Heart left ventricle (tissue), 16 donors: ENCODE measurements around the gene FOXL1. TPM values are rescaled to one million over a fixed set of nuclear protein-coding genes. Genes with fewer than 3 reads are reported as not detected.

Experiments
- ATAC-seq, 4 donors: fragments of 200-7000 bp; cut with Tn5 transposase; one replicate each; pipeline ENCODE4 v1.9.1; 2020 to 2022; ENCODE audit warnings: moderate library complexity in 4 of 4, mild to moderate bottlenecking in 3 of 4, moderate number of reproducible peaks in 1 of 4
- DNase-seq, 5 donors: peaks; one replicate each; pipeline ENCODE4 v3.0.0-alpha.2; 2020
- H3K27ac ChIP-seq, 12 donors: fragments of 200-600 bp; sonication (generic) in 4 of 12; one replicate each; pipeline versions ENCODE4 v1.5.0 to v1.8.0; 2016 to 2022; ENCODE audit warnings: mild to moderate bottlenecking in 2 of 12
- H3K27me3 ChIP-seq, 9 donors: fragments of 200-600 bp; sonication (generic) in 2 of 9; one replicate each; pipeline versions ENCODE4 v1.5.1 to v1.8.0; 2016 to 2022; ENCODE audit warnings: mild to moderate bottlenecking in 3 of 9
- H3K36me3 ChIP-seq, 9 donors: fragments of 200-600 bp; sonication (generic) in 2 of 9; one replicate each; pipeline versions ENCODE4 v1.5.0 to v1.8.0; 2018 to 2022; ENCODE audit warnings: mild to moderate bottlenecking in 2 of 9
- H3K4me1 ChIP-seq, 12 donors: fragments of 200-600 bp; sonication (generic) in 4 of 12; one replicate each; pipeline versions ENCODE4 v1.5.0 to v1.8.0; 2016 to 2022; ENCODE audit warnings: mild to moderate bottlenecking in 3 of 12
- H3K4me3 ChIP-seq, 12 donors: fragments of 200-600 bp; sonication (generic) in 4 of 12; one replicate each; pipeline versions ENCODE4 v1.5.0 to v1.8.0; 2017 to 2022; ENCODE audit warnings: mild to moderate bottlenecking in 9 of 12, moderate library complexity in 4 of 12
- H3K9me3 ChIP-seq, 12 donors: fragments of 200-600 bp; sonication (generic) in 4 of 12; one replicate each; pipeline versions ENCODE4 v1.5.0 to v1.8.0; 2016 to 2022; ENCODE audit warnings: mild to moderate bottlenecking in 1 of 12
- CTCF ChIP-seq, 12 donors: fragments of 200-600 bp; sonication (generic) in 4 of 12; IDR thresholded peaks; one replicate each; pipeline versions ENCODE4 v1.5.0 to v1.8.0; 2018 to 2022; ENCODE audit warnings: antibody characterized with exemption in 12 of 12, mild to moderate bottlenecking in 5 of 12
- POLR2A ChIP-seq, 2 donors: fragments of 450-650 bp; IDR thresholded peaks; one replicate each; pipeline ENCODE4 v1.6.1; 2017; ENCODE audit warnings: antibody characterized with exemption in 2 of 2, mild to moderate bottlenecking in 2 of 2, moderate library complexity in 2 of 2
- WGBS, 4 donors: extraction: QIAGEN DNeasy Blood & Tissue Kit in 2 of 4; methylation state at CpG; one replicate each; pipeline versions ENCODE4 v1.1.5 to v1.1.7; 2013 to 2018; 5-methylcytosine and 5-hydroxymethylcytosine counted together
- intact Hi-C, 10 donors: fragments of 100-400 bp; cut with DNase I; formaldehyde crosslinking; loops; one replicate each; pipeline versions ENCODE4 v1.11.1 to v1.14.2; 2022
- polyA plus RNA-seq, 2 donors: library from polyadenylated mRNA; stranded (reverse); fragments of 200-250 nt; gene quantifications; one replicate each; pipeline ENCODE4 v1.2.3, GENCODE V29; 2013
- total RNA-seq, 9 donors: library from RNA; depleted of rRNA in 2 of 9; stranded (reverse); fragments of >200 nt in 2 of 9; fragmentation: NEBNext Ultra II Directional in 3 of 9; extraction: Animal tissue kit (Norgen Biotek cat#: 25700) in 3 of 9; gene quantifications; one replicate each; pipeline versions ENCODE4 v1.1.0 to v1.2.4, GENCODE V29; 2016 to 2023
- donor health status: ischemic (EF 13 %, LVEDD 7.1; RV severe dilation, severe dysfunction).
- donor health status: healthy with polysubstance abuse.
- donor health status: DM: no; HTN: yes; CAD: no.
- donor health status: DM: no; HTN: no; CAD: no.
- donor health status: ischemic (EF 25% LVEDD 6.9; RV normal size, moderate dysfunction).
- donor health status: ischemic (EF 25% LVEDD 5.7; RV mildly dilated, moderate dysfunction).
- donor health status: healthy.
- donor health status: DM: yes; HTN: yes; CAD: no.
- donor health status: ischemic (EF 35%, LVEDD 5.7; RV mildly dilated, moderate dysfunction).
- donor health status: nonischemic (EF 11% LVEDD 7.7; RV severe dilation, severe dysfunction).
- donor health status: DM: yes; HTN: yes; CAD: no.
- donor health status: PGD.
- donor health status: ischemic (EF 29% LVEDD 5.4; RV normal size, mild dysfunction).
- donor health status: nonischemic (EF 23%, LVEDD 6.1; RV moderate dilation, normal function).

FOXL1 gene
- total and polyA plus RNA-seq, 11 donors = 0.44 to 1.4 (median 0.69) TPM

DNA sequence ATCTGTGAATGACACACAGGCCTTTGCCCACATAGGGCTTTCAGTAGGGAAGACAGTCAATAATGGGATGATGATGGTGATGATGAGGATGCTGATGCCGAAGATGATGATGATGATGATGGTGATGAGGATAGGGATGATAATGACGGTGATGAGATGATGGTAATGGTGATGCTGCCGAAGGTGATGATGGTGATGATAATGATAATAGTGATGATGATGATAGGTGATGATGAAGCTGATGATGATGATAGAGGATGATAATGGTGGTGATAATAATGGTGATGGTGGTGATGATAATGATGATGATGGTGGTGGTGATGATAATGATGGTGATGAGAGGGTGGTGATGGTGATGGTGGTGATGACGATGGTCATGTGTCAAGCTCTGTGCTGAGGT is 12.9 kb downstream of the FOXL1 start:
- no peak for DNase-seq
- TF ChIP-seq POLR2A (IDR thresholded peaks at IDR 0.05) = no peak
- TF ChIP-seq CTCF (IDR thresholded peaks at IDR 0.05) = no peak
- WGBS, 4 donors = 78 to 94% (median 92%) methylated on average over 4 of the region's 4 CpGs
- Histone ChIP-seq H3K27ac (no peak overlapping the region), H3K27me3 (peaks cover 0 to 31% (median 5%) of the 10 kb centered on the region in 9 donors), H3K4me1 (peaks cover 0 to 7% (median 0%) of the 10 kb centered on the region in 12 donors), H3K4me3 (no peak overlapping the region), H3K36me3 (no peaks in the 10 kb centered on the region), H3K9me3 (no peaks in the 10 kb centered on the region)
- ATAC-seq = no peak
- intact Hi-C loops = no loop called here

DNA sequence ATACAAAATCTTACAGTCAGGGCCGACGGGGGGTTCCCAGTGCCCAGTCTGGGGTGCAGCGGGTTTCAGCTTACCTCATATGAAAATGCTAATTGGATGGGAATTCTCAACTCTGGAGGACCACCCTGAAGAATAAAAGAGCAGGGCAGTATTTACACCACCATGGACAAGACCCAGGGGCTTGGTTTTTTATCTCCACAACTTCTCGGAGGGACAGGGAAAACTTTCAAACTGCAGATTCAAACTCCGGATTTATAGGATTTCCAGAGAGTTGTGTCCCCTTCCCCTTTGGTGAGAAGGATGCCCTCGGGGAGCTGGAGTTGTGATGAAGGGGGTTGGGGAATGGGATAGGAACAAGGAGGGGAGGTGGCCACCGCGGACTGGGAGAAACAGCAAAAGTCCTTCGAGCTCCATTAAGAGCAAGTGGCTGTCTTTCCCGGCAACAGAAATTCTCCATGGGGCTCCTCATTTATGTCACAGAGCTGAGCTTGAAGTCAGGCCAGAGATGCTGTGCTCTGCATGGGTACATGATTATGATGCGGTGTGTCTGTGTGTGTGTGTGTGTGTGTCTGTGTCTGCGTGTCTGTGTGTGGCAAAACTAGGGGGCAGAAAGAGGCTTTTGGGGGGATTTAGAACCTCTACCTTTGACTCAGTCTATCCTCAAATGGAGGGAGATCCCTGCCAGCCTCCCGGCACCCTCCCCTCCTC is 15.7 kb downstream of the FOXL1 start:
- 54 to 65% (median 61%) methylated on average over 13 of the region's 13 CpGs for WGBS, 4 donors

GRCh38 chr16:86594721-86595120 is 16.4 kb downstream of the FOXL1 start:
- Histone ChIP-seq H3K9me3 (no peaks in the 10 kb centered on the region), H3K27ac (no peak overlapping the region), H3K36me3 (no peaks in the 10 kb centered on the region), H3K4me1 (no peaks in the 10 kb centered on the region), H3K4me3 (no peak overlapping the region), H3K27me3 (peaks cover 0 to 34% (median 5%) of the 10 kb centered on the region in 9 donors)
- DNase-seq = no peak
- intact Hi-C loops = no loop called here
- 74 to 82% (median 78%) methylated on average over 8 of the region's 8 CpGs for WGBS, 4 donors
- no peak for ATAC-seq
- no peak for TF ChIP-seq CTCF (IDR thresholded peaks at IDR 0.05)
- no peak for TF ChIP-seq POLR2A (IDR thresholded peaks at IDR 0.05)

More for the DNA sequence above, 15.7 kb downstream of the FOXL1 start:
- Histone ChIP-seq H3K9me3 (no peaks in the 10 kb centered on the region), H3K36me3 (no peaks in the 10 kb centered on the region), H3K4me3 (no peak overlapping the region), H3K27ac (no peak overlapping the region), H3K27me3 (peaks cover 0 to 31% (median 5%) of the 10 kb centered on the region in 9 donors), H3K4me1 (no peaks in the 10 kb centered on the region)
- no peak for ATAC-seq
- intact Hi-C loops = no loop called here
- no peak for DNase-seq
- no peak for TF ChIP-seq CTCF (IDR thresholded peaks at IDR 0.05)
- TF ChIP-seq POLR2A (IDR thresholded peaks at IDR 0.05) = no peak

DNA sequence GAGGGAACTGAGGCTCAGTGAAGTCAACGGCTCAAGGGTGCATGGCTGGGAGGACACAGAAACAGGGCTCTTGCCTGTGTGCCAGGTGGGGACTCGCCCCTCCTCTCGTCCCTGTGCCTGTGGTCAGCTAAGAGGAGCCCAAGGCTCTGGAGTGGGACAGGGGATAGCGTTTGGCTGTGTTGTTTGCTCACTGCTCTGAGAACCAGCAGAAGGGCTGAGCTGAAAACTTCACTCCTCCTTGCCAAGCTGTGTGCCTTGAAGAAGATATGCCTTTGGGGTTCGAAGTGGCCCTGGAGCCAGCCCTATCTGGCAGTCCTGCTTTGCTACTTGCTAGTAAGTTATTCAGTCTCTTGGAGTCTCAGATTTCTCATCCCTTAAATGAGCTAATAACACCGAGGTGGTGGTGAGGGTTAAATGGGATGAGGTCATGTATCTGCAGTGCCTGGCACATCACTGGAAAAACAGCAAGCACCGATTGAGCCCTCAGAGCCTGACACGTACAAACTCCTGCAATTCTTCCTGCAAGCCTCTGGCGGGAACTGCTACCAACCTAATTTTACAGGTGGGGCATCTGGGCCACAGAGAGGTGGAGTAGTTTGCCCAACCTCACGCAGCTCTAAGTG is 17.7 kb downstream of the FOXL1 start:
- Histone ChIP-seq H3K9me3 (no peaks in the 10 kb centered on the region), H3K36me3 (no peaks in the 10 kb centered on the region), H3K4me3 (no peak overlapping the region), H3K27me3 (peaks cover 0 to 30% (median 7%) of the 10 kb centered on the region in 9 donors), H3K4me1 (no peaks in the 10 kb centered on the region), H3K27ac (no peak overlapping the region)
- 64 to 82% (median 71%) methylated on average over 10 of the region's 10 CpGs for WGBS, 4 donors
- ATAC-seq (no peak), DNase-seq (no peak)
- intact Hi-C loops = no loop called here
- no peak for TF ChIP-seq POLR2A (IDR thresholded peaks at IDR 0.05)
